ENCODE measurements around the gene THY1. TPM values are rescaled to one million over a fixed set of nuclear protein-coding genes. Genes with fewer than 3 reads are reported as not detected.
A peak's percentile ranks its signal among the peaks of the same experiment; 100 is the strongest.

The THY1 gene
- total RNA-seq, 1 donor from 2014 or later = 215 TPM

- peaks cover 23% of the 10 kb centered on the region for H3K4me1 Mint-ChIP-seq (ENCODE audit: low read depth)
- peaks cover 2% of the 10 kb centered on the region for H3K27me3 Mint-ChIP-seq (ENCODE audit: low read depth)
- H3K9me3 Mint-ChIP-seq (ENCODE audit: low read depth) = no peaks in the 10 kb centered on the region
- no peak for DNase-seq (ENCODE audit: low spot score)
- H3K36me3 Mint-ChIP-seq (ENCODE audit: low read depth) = no peaks in the 10 kb centered on the region
- H3K27ac Mint-ChIP-seq (ENCODE audit: unreplicated experiment) = no peak overlapping the region
- no peak for TF ChIP-seq CTCF (IDR thresholded peaks at IDR 0.05)
- no peak overlapping the region for H3K4me3 Mint-ChIP-seq (ENCODE audit: unreplicated experiment)
Observed at GRCh38 chr11:119374632-119375336, 48.2 kb downstream of the THY1 start.

GRCh38 chr11:119373921-119374631 is 48.9 kb downstream of the THY1 start:
- H3K27ac Mint-ChIP-seq (ENCODE audit: unreplicated experiment) = no peak overlapping the region

GRCh38 chr11:119373059-119373920 is 49.7 kb downstream of the THY1 start:
- Mint-ChIP-seq H3K36me3 (ENCODE audit: low read depth) (no peaks in the 10 kb centered on the region), H3K9me3 (ENCODE audit: low read depth) (no peaks in the 10 kb centered on the region), H3K27me3 (ENCODE audit: low read depth) (peaks cover 2% of the 10 kb centered on the region), H3K4me3 (ENCODE audit: unreplicated experiment) (no peak overlapping the region), H3K4me1 (ENCODE audit: low read depth) (peaks cover 19% of the 10 kb centered on the region), H3K27ac (ENCODE audit: unreplicated experiment) (no peak overlapping the region)
- no peak for DNase-seq (ENCODE audit: low spot score)
- TF ChIP-seq CTCF (IDR thresholded peaks at IDR 0.05) = no peak

More at GRCh38 chr11:119373921-119374631, 48.9 kb downstream of the THY1 start:
- peaks cover 21% of the 10 kb centered on the region for H3K4me1 Mint-ChIP-seq (ENCODE audit: low read depth)
- H3K4me3 Mint-ChIP-seq (ENCODE audit: unreplicated experiment) = no peak overlapping the region
- no peaks in the 10 kb centered on the region for H3K36me3 Mint-ChIP-seq (ENCODE audit: low read depth)
- H3K27me3 Mint-ChIP-seq (ENCODE audit: low read depth) = peaks cover 2% of the 10 kb centered on the region
- DNase-seq (ENCODE audit: low spot score) = no peak
- TF ChIP-seq CTCF (IDR thresholded peaks at IDR 0.05) = peak; percentile 89
- no peaks in the 10 kb centered on the region for H3K9me3 Mint-ChIP-seq (ENCODE audit: low read depth)

- no peak overlapping the region for H3K27ac Mint-ChIP-seq (ENCODE audit: unreplicated experiment)
Observed at GRCh38 chr11:119372260-119373058, 50.5 kb downstream of the THY1 start.

More at GRCh38 chr11:119372260-119373058, 50.5 kb downstream of the THY1 start:
- DNase-seq (ENCODE audit: low spot score) = no peak
- H3K4me3 Mint-ChIP-seq (ENCODE audit: unreplicated experiment) = no peak overlapping the region
- peaks cover 2% of the 10 kb centered on the region for H3K27me3 Mint-ChIP-seq (ENCODE audit: low read depth)
- H3K36me3 Mint-ChIP-seq (ENCODE audit: low read depth) = no peaks in the 10 kb centered on the region
- H3K9me3 Mint-ChIP-seq (ENCODE audit: low read depth) = no peaks in the 10 kb centered on the region
- no peak for TF ChIP-seq CTCF (IDR thresholded peaks at IDR 0.05)
- H3K4me1 Mint-ChIP-seq (ENCODE audit: low read depth) = peaks cover 22% of the 10 kb centered on the region
